CD4-positive, alpha-beta T cell (primary cell): ENCODE results near the gene MAPKAP1. TPM values are rescaled to one million over a fixed set of nuclear protein-coding genes. Genes with fewer than 3 reads are reported as not detected.

Experiments
- ATAC-seq: fragments of 200-7000 bp; cut with Tn5 transposase; one replicate; pipeline ENCODE4 v1.10.0; 2022; ENCODE audit warnings: mild to moderate bottlenecking; ENCODE audit not compliant: poor library complexity
- CTCF ChIA-PET: fragments of 350-600 bp; sonication (Branson Sonifier 250); formaldehyde crosslinking; loops from one replicate; lab custom pipeline; 2021; ENCODE audit warnings: antibody characterized with exemption, inconsistent platforms; lab: Charles Lee
- POLR2A ChIA-PET: fragments of 350-600 bp; sonication (Branson Sonifier 250); formaldehyde crosslinking; loops from one replicate; lab custom pipeline; 2021; ENCODE audit warnings: antibody characterized with exemption, inconsistent platforms; lab: Charles Lee
- DNase-seq, 14 experiments: peaks; one replicate each; pipeline ENCODE4 v3.0.0-alpha.2; 2013 to 2020; ENCODE audit warnings: mixed read lengths in 2 of 14
- H3K27ac ChIP-seq, 2 donors: one replicate each; pipeline versions ENCODE4 v1.5.1 to v1.7.0; 2013; ENCODE audit warnings: low read length in 2 of 2, low read depth in 1 of 2, mild to moderate bottlenecking in 1 of 2
- H3K27me3 ChIP-seq, 2 experiments: 1 replicate in 1 of 2; 2 replicates in 1 of 2; pipeline versions ENCODE4 v1.6.1 to v1.7.0; 2013; ENCODE audit warnings: low read length in 2 of 2, control low read depth in 1 of 2, mild to moderate bottlenecking in 1 of 2, moderate library complexity in 1 of 2; ENCODE audit not compliant: insufficient read depth in 2 of 2, control insufficient read depth in 1 of 2
- H3K36me3 ChIP-seq: one replicate; pipeline ENCODE4 v1.6.1; 2013; ENCODE audit warnings: low read length, control low read depth; ENCODE audit not compliant: insufficient read depth
- H3K4me1 ChIP-seq: one replicate; pipeline ENCODE4 v1.6.1; 2013; ENCODE audit warnings: low read length, control low read depth; ENCODE audit not compliant: insufficient read depth
- H3K4me3 ChIP-seq: one replicate; pipeline ENCODE4 v1.5.1; 2013; ENCODE audit warnings: mild to moderate bottlenecking, low read length, moderate library complexity
- H3K9me3 ChIP-seq, 2 experiments: 1 replicate in 1 of 2; 2 replicates in 1 of 2; pipeline versions ENCODE4 v1.6.1 to v1.7.0; 2013; ENCODE audit warnings: low read length in 2 of 2, mild to moderate bottlenecking in 2 of 2, control low read depth in 1 of 2, moderate library complexity in 1 of 2; ENCODE audit not compliant: control insufficient read depth in 1 of 2, insufficient read depth in 1 of 2
- H3K27ac Mint-ChIP-seq: one replicate; pipeline ENCODE4 v1.8.0; 2020; ENCODE audit warnings: mixed read lengths
- H3K27me3 Mint-ChIP-seq: one replicate; pipeline ENCODE4 v1.8.0; 2021; ENCODE audit warnings: mixed read lengths
- H3K36me3 Mint-ChIP-seq: one replicate; pipeline ENCODE4 v1.8.0; 2021; ENCODE audit warnings: low read depth, mixed read lengths
- H3K4me1 Mint-ChIP-seq: one replicate; pipeline ENCODE4 v1.8.0; 2021; ENCODE audit warnings: low read depth, mixed read lengths
- H3K4me3 Mint-ChIP-seq: one replicate; pipeline ENCODE4 v1.8.0; 2020; ENCODE audit warnings: mild to moderate bottlenecking, mixed read lengths
- H3K9me3 Mint-ChIP-seq: one replicate; pipeline ENCODE4 v1.8.0; 2020; ENCODE audit warnings: mixed read lengths
- CTCF ChIP-seq: fragments of 200-600 bp; IDR thresholded peaks from one replicate; pipeline ENCODE4 v1.8.0; 2022; ENCODE audit warnings: antibody characterized with exemption, mild to moderate bottlenecking
- intact Hi-C, 2 experiments: fragments of 100-400 bp; cut with DNase I in 1 of 2; cut with micrococcal nuclease in 1 of 2; formaldehyde crosslinking; loops; one replicate each; pipeline versions ENCODE4 v1.15.1 to v1.9.0; 2023 to 2025; cut with DNase I, micrococcal nuclease
- total RNA-seq, 174 experiments: library from RNA in 2 of 174; stranded (reverse) in 2 of 174; gene quantifications; one replicate each; pipeline ENCODE4 v1.2.3 and lab custom pipeline; 2021 to 2026

Gene MAPKAP1
- total RNA-seq, 2 experiments from 2014 or later: 40.3 to 44.9 TPM

GRCh38 chr9:125495172-125496119, 211.6 kb downstream of the MAPKAP1 start:
- Mint-ChIP-seq H3K4me3 (no peak overlapping the region), H3K9me3 (no peaks in the 10 kb centered on the region), H3K27ac (no peak overlapping the region), H3K4me1 (no peaks in the 10 kb centered on the region), H3K36me3 (peaks cover 26% of the 10 kb centered on the region), H3K27me3 (no peaks in the 10 kb centered on the region)
- no peak overlapping the region for H3K27ac ChIP-seq
- no peak overlapping the region for H3K4me3 ChIP-seq
- TF ChIP-seq CTCF: no peak
- intact Hi-C loops: no loop called here
- no peaks in the 10 kb centered on the region for H3K27me3 ChIP-seq
- DNase-seq (no peak), ATAC-seq (no peak)
- no peaks in the 10 kb centered on the region for H3K4me1 ChIP-seq
- ChIA-PET CTCF (no interaction called here), POLR2A (no interaction called here)
- no peaks in the 10 kb centered on the region for H3K36me3 ChIP-seq
- H3K9me3 ChIP-seq: no peaks in the 10 kb centered on the region

GRCh38 chr9:125494653-125494915, 212.4 kb downstream of the MAPKAP1 start:
- Mint-ChIP-seq H3K9me3 (no peaks in the 10 kb centered on the region), H3K36me3 (peaks cover 21% of the 10 kb centered on the region), H3K4me3 (no peak overlapping the region), H3K4me1 (peaks cover 1% of the 10 kb centered on the region), H3K27me3 (no peaks in the 10 kb centered on the region), H3K27ac (no peak overlapping the region)
- intact Hi-C loops: no loop called here
- H3K9me3 ChIP-seq: no peaks in the 10 kb centered on the region
- no peaks in the 10 kb centered on the region for H3K27me3 ChIP-seq
- CTCF ChIA-PET: no interaction called here
- POLR2A ChIA-PET: no interaction called here
- DNase-seq (no peak), ATAC-seq (no peak)
- H3K27ac ChIP-seq: no peak overlapping the region
- no peak for TF ChIP-seq CTCF
- no peaks in the 10 kb centered on the region for H3K36me3 ChIP-seq
- no peaks in the 10 kb centered on the region for H3K4me1 ChIP-seq
- H3K4me3 ChIP-seq: no peak overlapping the region

GRCh38 chr9:125493881-125494652, 212.9 kb downstream of the MAPKAP1 start:
- no peaks in the 10 kb centered on the region for H3K36me3 ChIP-seq
- Mint-ChIP-seq H3K36me3 (peaks cover 20% of the 10 kb centered on the region), H3K27ac (no peak overlapping the region), H3K4me3 (no peak overlapping the region), H3K9me3 (no peaks in the 10 kb centered on the region), H3K4me1 (peaks cover 5% of the 10 kb centered on the region), H3K27me3 (no peaks in the 10 kb centered on the region)
- DNase-seq: no peak
- no peak overlapping the region for H3K27ac ChIP-seq
- no peak for TF ChIP-seq CTCF
- intact Hi-C loops: no loop called here
- H3K4me1 ChIP-seq: no peaks in the 10 kb centered on the region
- ATAC-seq: no peak
- H3K4me3 ChIP-seq: no peak overlapping the region
- POLR2A ChIA-PET: no interaction called here
- CTCF ChIA-PET: no interaction called here
- no peaks in the 10 kb centered on the region for H3K27me3 ChIP-seq
- no peaks in the 10 kb centered on the region for H3K9me3 ChIP-seq
